ENCODE data around the gene COL11A1.
"Not testable (repeated sequence)": the region's sequence is repeated elsewhere in the genome, so short reads cannot be mapped to it uniquely, and the experiment has no call there.

The COL11A1 gene

GRCh38 chr1:103108376-103109150 lies at the start of gene COL11A1:
COL11A1 (minus strand) TSS chr1:103108522; CDS start chr1:103108178, 344 bp downstream.
- peak in 46 of 58 donors; percentile 9 to 78 (median 48) for DNase-seq

- DNase-seq, result no peak
These were observed 48.6 kb upstream of the COL11A1 start for GRCh38 chr1:103156966-103157365.

- DNase-seq, result no peak
These were observed 37.8 kb upstream of the COL11A1 start for GRCh38 chr1:103146166-103146565.

- DNase-seq, result no peak
These were observed 37.1 kb upstream of the COL11A1 start for GRCh38 chr1:103145449-103145848.

GRCh38 chr1:103144681-103145080 lies 36.4 kb upstream of the COL11A1 start:
- DNase-seq, result no peak

- no peak for DNase-seq
These were observed 34.1 kb upstream of the COL11A1 start for GRCh38 chr1:103142461-103142860.

GRCh38 chr1:103129796-103130195 lies 21.5 kb upstream of the COL11A1 start:
- DNase-seq, result no peak

GRCh38 chr1:103129255-103129654 lies 20.9 kb upstream of the COL11A1 start:
- no peak for DNase-seq

- not testable (repeated sequence) for DNase-seq
These were observed 19.9 kb upstream of the COL11A1 start for GRCh38 chr1:103128256-103128655.

- DNase-seq, result no peak
These were observed 16.9 kb upstream of the COL11A1 start for GRCh38 chr1:103125219-103125618.

GRCh38 chr1:103122983-103123720 lies 14.8 kb upstream of the COL11A1 start:
- DNase-seq, result no peak

- no peak for DNase-seq
These were observed 12.7 kb upstream of the COL11A1 start for GRCh38 chr1:103120981-103121380.

GRCh38 chr1:103112546-103112945 lies 4.2 kb upstream of the COL11A1 start:
- no peak for DNase-seq

- DNase-seq, result no peak
These were observed 3.6 kb upstream of the COL11A1 start for GRCh38 chr1:103111926-103112325.

GRCh38 chr1:103110701-103111100 lies 2.4 kb upstream of the COL11A1 start:
- DNase-seq, result no peak

GRCh38 chr1:103109311-103109920 lies 1.1 kb upstream of the COL11A1 start:
- DNase-seq, result peak in 14 of 58 donors; percentile 1 to 41 (median 16)

GRCh38 chr1:103107741-103108375 lies 464 bp downstream of the COL11A1 start:
- DNase-seq, result peak in 2 of 58 donors; percentile 2 to 3

GRCh38 chr1:103106426-103107341 lies 1.6 kb downstream of the COL11A1 start:
- DNase-seq, result peak in 21 of 58 donors; percentile 4 to 49 (median 15)

GRCh38 chr1:103101399-103101798 lies 6.9 kb downstream of the COL11A1 start:
- DNase-seq, result no peak

GRCh38 chr1:103089221-103089620 lies 19.1 kb downstream of the COL11A1 start:
- no peak for DNase-seq

All from anterior cingulate cortex (tissue), 58 donors.